NCI-H2107 treated with DMSO at 0.1 percent for 48 hours (cell line): ENCODE results near the gene MIER3.

Source experiments
- DNase-seq: peaks from one replicate; lab custom pipeline; 2025; ENCODE audit not compliant: unreplicated experiment; lab: John Stamatoyannopoulos, UW

The MIER3 gene

GRCh38 chr5:56900858-56901578 lies 50.9 kb downstream of the MIER3 start:
- DNase-seq = peak; percentile 14

- no peak for DNase-seq
These were observed 51.5 kb downstream of the MIER3 start for GRCh38 chr5:56900395-56900794.

- DNase-seq = no peak
These were observed 53.7 kb downstream of the MIER3 start for GRCh38 chr5:56898213-56898612.

- DNase-seq = no peak
These were observed 55.2 kb downstream of the MIER3 start for GRCh38 chr5:56896763-56897162.

GRCh38 chr5:56893251-56893951 lies 58.5 kb downstream of the MIER3 start:
- DNase-seq = no peak

GRCh38 chr5:56881571-56881970 lies 70.4 kb downstream of the MIER3 start:
- no peak for DNase-seq

- no peak for DNase-seq
These were observed 75.6 kb downstream of the MIER3 start for GRCh38 chr5:56876327-56876726.

- no peak for DNase-seq
These were observed 78.9 kb downstream of the MIER3 start for GRCh38 chr5:56873056-56873455.

GRCh38 chr5:56871777-56872176 lies 80.1 kb downstream of the MIER3 start:
- no peak for DNase-seq
